NCI-H748 treated with DMSO at 0.1 percent for 48 hours (cell line): Measurements from ENCODE around the gene KIR3DL1.
"Not testable (repeated sequence)": the region's sequence is repeated elsewhere in the genome, so short reads cannot be mapped to it uniquely, and the experiment has no call there.

Experiments
- DNase-seq: peaks from one replicate; lab custom pipeline; 2025; lab: John Stamatoyannopoulos, UW

KIR3DL1 gene

DNA sequence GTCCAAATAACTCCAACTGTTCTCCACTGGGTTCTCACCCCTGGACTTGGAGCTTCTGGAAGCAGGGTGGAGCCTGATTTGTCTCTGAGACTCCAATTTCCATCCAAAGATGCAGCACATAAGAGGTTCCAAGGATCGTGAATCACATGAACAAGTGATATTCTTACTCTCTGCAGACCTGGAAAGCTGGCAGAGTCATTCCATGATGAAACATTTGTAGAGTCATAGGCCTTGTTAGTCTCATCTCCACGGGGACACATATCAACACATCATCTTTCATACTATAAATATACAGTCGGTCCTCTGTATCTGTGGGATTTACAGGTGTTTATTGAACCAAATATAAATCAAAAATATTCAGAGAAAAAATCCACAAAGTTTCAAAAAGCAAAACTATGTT is 1.7 kb upstream of the KIR3DL1 start:
- DNase-seq, result not testable (repeated sequence)

GRCh38 chr19:54817670-54818536 is 1.6 kb downstream of the KIR3DL1 start:
- DNase-seq, result no peak

GRCh38 chr19:54824416-54824815 is 8.1 kb downstream of the KIR3DL1 start:
- not testable (repeated sequence) for DNase-seq

DNA sequence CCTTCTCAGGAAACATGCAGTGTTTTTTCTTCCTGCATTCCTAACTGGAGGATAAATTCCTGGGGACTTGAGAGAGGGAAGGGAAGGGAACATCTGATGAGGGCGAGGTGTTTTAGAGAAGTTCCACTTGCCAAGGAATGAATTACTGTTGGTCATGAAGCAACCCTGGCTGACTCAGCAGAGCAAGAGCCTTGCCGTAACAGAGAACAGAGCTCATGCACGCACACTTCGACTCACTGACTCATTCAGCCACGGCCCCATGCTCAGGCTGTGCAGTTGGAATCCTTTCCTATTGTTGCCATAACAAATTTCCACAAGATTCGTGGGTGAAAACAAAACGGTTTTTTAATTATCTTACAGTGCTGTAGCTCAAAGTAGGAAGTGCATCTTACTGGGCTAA is 9.1 kb downstream of the KIR3DL1 start:
- DNase-seq, result not testable (repeated sequence)

DNA sequence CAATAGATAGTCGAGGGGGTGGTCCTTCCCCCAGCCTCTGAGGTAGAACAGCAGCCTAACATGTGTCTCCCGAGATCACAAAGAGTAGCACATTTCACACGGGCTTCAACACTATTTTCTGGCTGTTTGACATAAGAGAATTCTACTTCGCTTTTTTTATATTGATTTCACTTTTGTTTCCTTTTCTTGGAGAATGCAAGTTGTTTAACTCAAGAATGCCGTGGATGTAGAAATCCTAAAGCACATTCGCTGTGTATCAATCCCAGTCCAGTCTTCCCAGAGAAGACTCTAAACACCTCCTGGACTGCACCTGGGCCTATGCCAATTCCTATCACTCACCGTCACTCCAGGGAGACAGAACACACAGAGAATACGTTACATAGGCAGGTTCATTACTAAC is 11.8 kb downstream of the KIR3DL1 start:
- not testable (repeated sequence) for DNase-seq

- DNase-seq, result not testable (repeated sequence)
These were observed 16.2 kb downstream of the KIR3DL1 start, which contains the start of gene KIR2DS4 for GRCh38 chr19:54832496-54832895. Gene KIR2DS4 (plus strand): TSS chr19:54832676.

- DNase-seq, result not testable (repeated sequence)
These were observed 18.9 kb downstream of the KIR3DL1 start for GRCh38 chr19:54835126-54835525.

GRCh38 chr19:54837522-54837921 is 21.3 kb downstream of the KIR3DL1 start:
- DNase-seq, result not testable (repeated sequence)

GRCh38 chr19:54843171-54843570 is 26.9 kb downstream of the KIR3DL1 start:
- DNase-seq, result not testable (repeated sequence)

DNA sequence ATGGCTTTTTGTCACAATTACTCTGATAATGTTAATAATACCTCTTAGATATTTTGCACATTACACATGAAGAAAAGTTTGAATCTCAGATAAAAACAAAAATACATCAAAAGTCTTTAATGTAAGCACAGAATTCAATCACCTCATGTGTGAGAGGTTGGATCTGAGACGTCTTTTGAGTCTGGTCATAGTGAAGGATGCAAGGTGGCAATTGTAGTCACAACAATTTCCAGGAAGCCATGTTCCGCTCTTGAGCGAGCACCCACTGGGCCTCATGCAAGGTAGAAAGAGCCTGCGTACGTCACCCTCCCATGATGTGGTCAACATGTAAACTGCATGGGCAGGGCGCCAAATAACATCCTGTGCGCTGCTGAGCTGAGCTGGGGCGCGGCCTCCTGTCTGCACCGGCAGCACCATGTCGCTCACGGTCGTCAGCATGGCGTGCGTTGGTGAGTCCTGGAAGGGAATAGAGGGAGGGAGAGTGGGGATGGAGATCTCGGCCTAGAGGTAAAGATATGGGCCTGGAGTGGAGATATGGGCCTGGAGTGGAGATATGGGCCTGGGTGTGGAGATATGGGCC is 33.9 kb downstream of the KIR3DL1 start, which contains the start of gene KIR3DL2:
Gene KIR3DL2, plus strand, starts transcription at position 383 of the 580 bp plus-strand sequence. Its CDS starts 33 bp downstream, at position 416.
- DNase-seq, result not testable (repeated sequence)

DNA sequence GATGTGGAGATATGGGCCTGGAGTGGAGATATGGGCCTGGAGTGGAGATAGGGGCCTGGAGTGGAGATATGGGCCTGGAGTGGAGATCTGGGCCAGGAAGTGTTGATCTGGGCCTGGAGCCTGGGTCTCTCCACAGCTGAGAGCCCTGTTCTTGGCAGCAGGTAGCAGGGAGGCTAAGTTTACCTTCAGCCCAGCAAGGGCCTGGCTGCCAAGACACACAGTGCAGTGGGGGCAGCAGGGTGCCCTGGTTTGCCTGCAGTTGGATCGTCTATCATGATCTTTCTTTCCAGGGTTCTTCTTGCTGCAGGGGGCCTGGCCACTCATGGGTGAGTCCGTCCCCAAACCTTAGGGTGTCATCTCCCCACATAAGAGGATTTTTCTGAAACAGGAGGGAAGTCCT is 34.7 kb downstream of the KIR3DL1 start:
- no peak for DNase-seq

- DNase-seq, result no peak
These were observed 35.1 kb downstream of the KIR3DL1 start for GRCh38 chr19:54851353-54851752.

GRCh38 chr19:54855241-54855640 is 39.0 kb downstream of the KIR3DL1 start:
- not testable (repeated sequence) for DNase-seq

DNA sequence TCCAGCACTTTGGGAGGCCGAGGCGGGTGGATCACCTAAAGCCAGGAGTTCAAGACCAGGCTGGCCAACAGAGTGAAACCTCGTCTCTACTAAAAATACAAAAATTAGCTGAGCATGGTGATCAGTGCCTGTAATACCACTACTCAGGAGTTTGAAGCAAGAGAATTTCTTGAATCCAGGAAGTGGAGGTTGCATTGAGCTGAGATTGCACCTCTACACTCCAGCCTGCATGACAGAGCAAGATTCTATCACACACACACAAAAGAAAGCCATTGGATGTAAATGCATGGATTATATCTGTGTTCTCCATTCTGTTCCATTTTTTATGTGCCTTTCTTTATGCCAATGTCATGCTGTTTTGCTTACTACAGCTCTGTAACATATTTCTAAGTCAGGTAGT is 42.2 kb downstream of the KIR3DL1 start:
- not testable (repeated sequence) for DNase-seq

DNA sequence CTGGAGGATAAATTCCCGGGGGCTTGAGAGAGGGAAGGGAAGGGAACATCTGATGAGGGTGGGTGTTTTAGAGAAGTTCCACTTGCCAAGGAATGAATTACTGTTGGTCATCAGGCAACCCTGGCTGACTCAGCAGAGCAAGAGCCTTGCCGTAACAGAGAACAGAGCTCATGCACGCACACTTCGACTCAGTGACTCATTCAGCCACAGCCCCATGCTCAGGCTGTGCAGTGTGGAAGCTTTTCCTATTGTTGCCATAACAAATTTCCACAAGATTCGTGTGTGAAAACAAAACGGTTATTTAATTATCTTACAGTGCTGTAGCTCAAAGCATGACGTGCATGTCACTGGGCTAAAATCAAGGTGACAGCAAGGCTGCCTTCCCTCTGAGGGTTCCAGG is 43.2 kb downstream of the KIR3DL1 start:
- not testable (repeated sequence) for DNase-seq

GRCh38 chr19:54863459-54863858 is 47.2 kb downstream of the KIR3DL1 start:
- not testable (repeated sequence) for DNase-seq

DNA sequence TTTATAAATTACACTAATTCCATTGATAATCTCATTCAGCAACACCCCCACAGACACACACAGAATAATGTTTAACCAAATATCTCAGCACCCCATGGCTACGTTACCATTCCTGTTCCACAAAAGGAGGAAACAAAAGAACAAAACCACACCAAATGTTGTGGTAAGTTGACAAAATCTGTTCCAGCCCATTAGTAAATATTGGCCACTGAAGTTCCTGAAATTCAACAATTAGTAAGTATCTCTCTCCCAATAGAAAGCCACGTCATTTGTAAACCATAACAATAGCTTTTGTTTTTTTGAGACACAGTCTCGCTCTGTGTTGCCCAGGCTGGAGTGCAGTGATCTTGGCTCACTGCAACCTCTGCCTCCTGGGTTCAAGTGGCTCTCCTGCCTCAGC is 55.4 kb downstream of the KIR3DL1 start:
- no peak for DNase-seq

DNA sequence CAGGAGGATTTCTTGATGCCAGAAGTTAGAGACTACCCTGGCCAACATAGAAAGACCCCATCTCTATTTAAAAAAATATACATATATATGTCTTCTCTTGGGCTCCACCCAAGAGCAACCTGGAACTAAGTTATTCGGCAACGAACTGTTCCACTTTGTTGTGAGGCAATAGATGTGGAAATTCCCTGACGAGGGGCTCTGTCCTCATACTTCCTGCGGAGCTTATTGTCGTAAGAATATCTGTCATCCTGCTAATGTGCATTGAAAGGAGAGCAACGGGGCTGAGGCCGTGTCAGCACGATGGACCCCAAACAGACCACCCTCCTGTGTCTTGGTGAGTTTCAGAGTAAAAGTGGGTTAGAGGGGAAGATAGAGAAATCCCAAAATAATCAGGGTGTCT is 57.7 kb downstream of the KIR3DL1 start, which contains the start of gene FCAR:
Gene FCAR, plus strand, starts transcription at position 246 of the 400 bp plus-strand sequence. Its CDS starts 55 bp downstream, at position 301.
- DNase-seq, result no peak

DNA sequence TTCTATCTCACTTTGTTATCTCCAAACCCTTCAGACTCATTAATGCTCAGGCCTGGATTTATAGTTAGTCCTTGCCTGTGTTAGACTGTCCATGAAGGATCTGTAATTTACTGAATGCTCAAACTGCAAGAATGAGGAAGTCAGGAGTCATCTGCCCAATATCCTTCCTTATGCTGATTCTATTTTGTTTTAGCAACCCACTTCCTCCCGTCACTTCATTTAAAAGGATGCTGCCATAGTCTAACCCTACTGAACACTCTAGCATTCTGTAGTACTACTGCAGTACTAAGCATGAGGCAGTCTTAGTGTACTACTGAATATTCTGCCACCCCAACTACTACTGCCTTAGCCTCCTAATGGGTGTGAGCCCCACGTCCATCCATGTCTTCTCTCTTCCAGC is 59.2 kb downstream of the KIR3DL1 start:
- no peak for DNase-seq

DNA sequence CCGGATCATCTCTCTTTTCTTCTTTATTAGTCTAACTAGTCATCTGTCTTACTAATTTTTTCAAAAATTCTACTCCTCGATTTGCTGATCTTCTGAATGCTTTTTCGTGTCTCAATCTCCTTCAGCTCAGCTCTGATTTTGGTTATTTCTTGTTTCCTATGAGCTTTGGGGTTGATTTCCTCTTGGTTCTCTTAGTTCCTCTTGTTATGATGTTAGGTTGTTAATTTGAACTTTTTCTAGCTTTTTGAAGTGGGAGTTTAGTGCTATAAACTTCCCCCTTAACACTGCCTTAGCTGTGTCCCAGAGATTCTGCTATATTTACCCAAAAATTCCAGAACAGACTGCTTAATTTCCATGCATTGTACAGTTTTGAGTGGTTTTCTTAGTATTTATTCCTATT is 61.2 kb downstream of the KIR3DL1 start:
- no peak for DNase-seq
